Brain microvascular endothelial cell (primary cell): Measurements from ENCODE around the gene SORD.

Source experiments
- DNase-seq: peaks from one replicate; pipeline ENCODE4 v3.0.0-alpha.2; 2020
- H3K27ac ChIP-seq: fragments of 250-450 bp; sonication (Bioruptor Pico); 2 replicates; pipeline ENCODE4 v1.5.1; 2020; ENCODE audit warnings: mild to moderate bottlenecking, moderate library complexity
- H3K27me3 ChIP-seq: fragments of 250-450 bp; sonication (Bioruptor Pico); replicated peaks from 2 replicates; pipeline ENCODE4 v1.5.1; 2020; ENCODE audit warnings: mild to moderate bottlenecking
- H3K36me3 ChIP-seq: fragments of 250-450 bp; sonication (Bioruptor Pico); replicated peaks from 2 replicates; pipeline ENCODE4 v1.5.1; 2020; ENCODE audit warnings: mild to moderate bottlenecking
- H3K4me3 ChIP-seq: 2 replicates; pipeline ENCODE4 v1.5.1; 2011; ENCODE audit warnings: low read depth, mild to moderate bottlenecking, control low read depth, low read length, moderate library complexity
- CTCF ChIP-seq: IDR thresholded peaks from 2 replicates; pipeline ENCODE4 v1.5.1; 2011; ENCODE audit warnings: low read depth, mild to moderate bottlenecking, moderate library complexity, low read length, control low read depth, inconsistent platforms; ENCODE audit errors: missing control alignments
- in situ Hi-C: cut with HindIII; loops from 2 replicates; pipeline ENCODE4 v1.10.0; 2017; ENCODE audit warnings: low sequenced_read_pairs, low pct_ligation_motif_present

Gene SORD

DNA sequence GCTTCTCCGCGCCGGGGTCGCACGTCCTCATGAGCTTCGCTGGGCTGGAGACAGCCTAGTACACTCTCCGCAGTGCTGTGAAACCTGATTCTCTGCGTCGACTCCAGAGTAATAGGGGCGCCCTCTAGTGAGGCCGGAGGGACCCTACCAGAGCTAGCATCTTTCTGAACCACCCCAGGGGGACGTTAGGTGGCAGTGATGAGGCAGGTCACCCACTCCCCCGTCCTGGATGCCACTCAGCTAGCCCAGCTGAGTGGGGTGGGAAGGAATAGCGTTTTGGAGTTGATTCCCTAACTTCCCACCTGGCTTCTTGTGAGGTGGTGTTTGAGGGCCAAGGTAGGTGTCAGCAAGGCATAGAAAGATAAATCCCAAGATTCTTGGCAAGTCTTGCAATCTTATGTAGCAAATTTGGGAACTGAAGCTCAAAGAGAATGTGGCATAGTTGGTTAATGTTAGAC lies 95.2 kb downstream of the SORD start:
- Histone ChIP-seq H3K27me3 (peaks cover 45% of the 10 kb centered on the region), H3K36me3 (no peaks in the 10 kb centered on the region), H3K27ac (no peak overlapping the region), H3K4me3 (peak overlapping the region; percentile 5)
- peak; percentile 100 for TF ChIP-seq CTCF
- in situ Hi-C loops: no loop called here
- peak; percentile 87 for DNase-seq

DNA sequence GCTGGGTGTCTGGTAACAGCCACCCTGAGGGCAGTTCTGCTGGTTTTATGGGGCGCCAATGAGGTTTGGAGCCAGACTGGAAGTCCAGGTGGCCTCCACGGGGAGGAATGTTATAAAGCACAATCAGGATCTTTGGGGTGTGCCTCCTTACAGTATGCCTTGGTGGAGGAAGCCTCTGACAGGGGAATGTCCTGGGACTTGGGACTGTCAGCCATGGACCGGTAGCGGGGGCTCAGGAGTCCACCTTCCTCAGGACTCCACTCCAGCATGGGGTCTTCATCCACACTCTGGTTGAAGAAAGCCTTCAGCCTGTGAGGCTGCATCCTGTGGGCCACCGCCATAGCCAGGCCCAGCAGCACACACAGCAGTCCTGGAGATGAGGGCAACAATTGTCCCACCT lies 96.0 kb downstream of the SORD start:
- no peak for DNase-seq
- in situ Hi-C loops: no loop called here
- Histone ChIP-seq H3K36me3 (no peaks in the 10 kb centered on the region), H3K27me3 (peaks cover 37% of the 10 kb centered on the region), H3K27ac (no peak overlapping the region), H3K4me3 (no peak overlapping the region)
- no peak for TF ChIP-seq CTCF

- no peak for TF ChIP-seq CTCF
- Histone ChIP-seq H3K4me3 (no peak overlapping the region), H3K27ac (no peak overlapping the region), H3K36me3 (no peaks in the 10 kb centered on the region), H3K27me3 (peaks cover 23% of the 10 kb centered on the region)
- no peak for DNase-seq
- in situ Hi-C loops: no loop called here
Observed at GRCh38 chr15:45120081-45120972, 97.3 kb downstream of the SORD start.

GRCh38 chr15:45121020-45121419 lies 98.0 kb downstream of the SORD start:
- no peak for TF ChIP-seq CTCF
- no peaks in the 10 kb centered on the region for H3K36me3 ChIP-seq
- H3K27ac ChIP-seq: no peak overlapping the region
- no peak for DNase-seq
- peaks cover 16% of the 10 kb centered on the region for H3K27me3 ChIP-seq
- H3K4me3 ChIP-seq: no peak overlapping the region
- in situ Hi-C loops: no loop called here

GRCh38 chr15:45121706-45122417 lies 98.9 kb downstream of the SORD start:
- Histone ChIP-seq H3K36me3 (no peaks in the 10 kb centered on the region), H3K27me3 (peaks cover 8% of the 10 kb centered on the region), H3K27ac (no peak overlapping the region), H3K4me3 (no peak overlapping the region)
- in situ Hi-C loops: no loop called here
- DNase-seq: peak; percentile 83
- TF ChIP-seq CTCF: no peak
